ENCODE data around the gene KLHL3.
"Not testable (repeated sequence)": the region's sequence is repeated elsewhere in the genome, so short reads cannot be mapped to it uniquely, and the experiment has no call there.

The KLHL3 gene

DNA sequence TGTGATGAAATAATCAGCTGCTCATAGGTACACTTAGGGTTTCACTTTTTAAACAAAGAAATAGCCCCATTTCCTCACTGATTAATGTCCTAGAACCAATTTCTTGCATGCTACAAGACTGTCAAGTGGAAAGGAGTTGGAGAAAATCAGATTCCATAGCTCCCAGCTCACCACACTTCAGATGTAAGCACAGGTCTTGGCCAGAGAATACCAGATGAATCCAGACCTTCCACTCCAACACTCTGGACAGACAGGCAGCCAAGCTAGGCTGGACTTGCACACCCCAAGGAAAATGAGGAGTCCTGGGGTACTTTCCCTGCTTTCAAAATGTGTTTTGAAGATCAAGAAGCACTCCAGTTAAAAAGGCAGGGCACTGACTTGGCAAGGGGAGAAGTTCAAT is 68.5 kb downstream of the KLHL3 start:
- DNase-seq (ENCODE audit: low spot score) = no peak

DNA sequence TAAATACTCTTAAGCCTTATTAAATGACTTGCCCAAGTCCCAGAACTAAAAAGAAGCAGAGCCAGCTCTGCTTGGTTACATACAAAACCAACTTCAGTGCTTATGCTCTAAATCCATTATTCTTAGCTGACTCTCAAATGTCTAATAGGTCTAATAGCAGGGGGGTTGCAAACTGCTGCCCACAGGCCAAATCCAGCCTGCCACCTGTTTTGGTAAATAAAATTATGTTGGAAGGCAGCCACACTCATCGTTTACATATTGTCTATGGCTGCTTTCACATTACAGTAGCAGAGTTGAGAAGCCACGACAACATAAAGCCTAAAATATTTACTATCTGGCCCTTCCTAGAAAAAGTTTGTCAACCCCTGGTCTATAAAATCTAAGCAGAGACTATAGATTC is 69.0 kb downstream of the KLHL3 start:
- no peak for DNase-seq (ENCODE audit: low spot score)

DNA sequence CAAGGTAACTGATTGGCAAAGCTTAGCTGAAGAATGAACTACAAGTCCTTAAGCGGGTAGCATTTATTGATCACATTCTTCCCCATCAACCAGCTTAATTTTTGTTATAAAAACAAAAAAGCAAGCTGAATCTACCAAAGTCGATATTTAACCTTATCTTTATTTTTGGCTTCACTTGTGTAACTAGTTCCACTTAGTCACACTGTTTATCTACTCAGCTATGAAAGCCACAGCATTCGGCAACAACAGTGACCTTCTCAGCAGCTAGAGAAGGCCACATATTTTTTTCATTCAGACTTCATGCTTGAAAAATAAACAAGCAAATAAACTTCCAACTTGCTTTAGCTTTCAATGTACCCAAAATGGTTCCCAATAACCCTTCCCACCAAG is 69.4 kb downstream of the KLHL3 start:
- DNase-seq (ENCODE audit: low spot score) = no peak

DNA sequence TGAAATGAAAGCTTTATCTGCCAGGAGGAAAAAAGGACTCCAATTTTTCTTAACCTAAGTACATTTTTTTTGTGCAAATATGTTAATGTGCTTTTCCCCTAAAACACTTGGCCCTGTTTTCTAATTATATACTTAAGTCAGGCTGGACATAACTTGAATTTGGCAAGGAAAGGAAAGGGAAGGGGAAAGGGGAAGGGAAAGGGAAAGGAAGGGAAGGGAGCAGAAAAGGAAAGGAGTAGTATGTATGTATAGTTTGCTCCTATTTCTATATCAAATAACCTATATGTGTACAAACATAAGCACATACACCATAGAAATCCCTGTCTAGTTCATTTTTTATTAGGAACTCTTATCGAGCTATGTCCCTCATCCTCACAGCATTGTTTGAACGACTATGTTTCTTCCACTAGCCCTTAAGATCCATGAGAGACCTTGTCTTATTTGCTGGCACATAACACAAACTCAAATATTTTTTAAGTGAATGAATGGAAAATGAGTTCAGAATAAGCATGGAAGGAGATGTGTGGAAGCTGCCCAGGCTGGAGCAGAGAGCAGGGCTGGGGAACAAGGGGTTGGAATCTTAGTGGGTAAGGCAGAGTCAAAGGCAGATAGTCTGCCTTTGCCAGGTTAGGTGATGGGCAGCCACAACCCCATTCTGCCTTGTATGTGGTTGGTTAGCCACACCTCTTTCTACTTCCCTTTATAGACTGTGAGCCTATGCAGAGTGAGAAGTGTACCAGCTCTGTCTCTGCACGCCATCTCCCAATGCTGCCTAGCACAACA is 70.0 kb downstream of the KLHL3 start:
- DNase-seq (ENCODE audit: low spot score) = peak; percentile 4

DNA sequence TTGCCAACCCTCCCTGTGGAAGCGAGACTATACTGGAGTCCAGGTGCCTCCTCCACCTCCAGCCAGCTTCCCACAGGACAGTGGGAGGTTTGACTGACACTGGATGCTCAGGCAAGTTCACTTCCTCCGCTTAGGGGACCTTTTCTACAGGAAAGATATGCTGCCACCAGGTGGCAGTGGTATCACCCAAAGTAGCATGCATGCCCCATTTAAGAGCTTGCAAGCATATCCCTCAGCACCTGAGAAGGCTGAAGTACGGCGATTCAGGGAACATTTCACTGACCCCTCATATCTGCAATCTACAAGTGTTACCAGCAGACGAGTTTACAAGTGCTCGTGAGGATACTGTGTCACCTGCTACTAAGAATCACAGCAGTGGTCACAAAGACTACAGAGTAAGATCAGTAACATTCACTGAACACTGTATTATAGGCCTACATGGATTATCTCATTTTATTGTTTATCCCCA is 75.5 kb downstream of the KLHL3 start:
- peak; percentile 83 for DNase-seq (ENCODE audit: low spot score)

DNA sequence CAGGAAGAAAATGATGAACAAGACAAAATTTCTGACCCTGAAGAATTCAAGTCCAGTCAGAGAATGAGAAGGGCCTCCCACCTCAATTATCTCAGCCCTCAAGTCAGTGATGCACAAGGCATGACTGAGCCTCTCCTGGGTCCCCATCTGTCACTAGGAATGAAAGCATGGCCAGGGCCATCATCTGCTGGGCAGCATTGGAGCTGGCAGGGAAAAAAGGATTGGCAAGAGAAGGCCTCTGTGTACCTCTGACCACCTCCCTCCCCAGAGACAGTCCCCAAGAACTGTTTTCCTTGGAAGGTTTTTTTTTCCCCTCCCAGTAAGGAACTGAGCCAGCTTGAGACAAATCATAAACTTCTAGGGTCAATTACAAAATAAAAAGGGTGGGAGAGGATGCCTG is 76.7 kb downstream of the KLHL3 start:
- DNase-seq (ENCODE audit: low spot score) = no peak

DNA sequence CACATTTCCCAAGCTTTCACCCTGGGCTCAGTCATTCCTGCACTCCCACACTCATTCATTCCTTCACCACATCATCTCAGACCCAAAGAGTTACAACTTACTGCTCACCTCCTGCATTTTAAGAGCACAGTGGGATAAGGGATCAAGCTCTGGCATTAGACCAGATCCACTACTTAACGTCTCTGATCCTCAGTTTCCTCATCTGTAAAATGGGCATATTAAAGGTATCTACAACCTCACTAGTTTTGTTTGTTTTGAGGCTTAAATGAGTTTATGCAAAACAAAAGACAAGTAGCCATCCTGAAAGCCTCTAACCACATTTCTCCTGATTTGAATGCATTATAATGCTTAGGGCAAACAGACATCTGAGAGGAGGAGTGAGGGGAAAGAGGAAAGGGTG is 77.6 kb downstream of the KLHL3 start:
- DNase-seq (ENCODE audit: low spot score) = no peak

DNA sequence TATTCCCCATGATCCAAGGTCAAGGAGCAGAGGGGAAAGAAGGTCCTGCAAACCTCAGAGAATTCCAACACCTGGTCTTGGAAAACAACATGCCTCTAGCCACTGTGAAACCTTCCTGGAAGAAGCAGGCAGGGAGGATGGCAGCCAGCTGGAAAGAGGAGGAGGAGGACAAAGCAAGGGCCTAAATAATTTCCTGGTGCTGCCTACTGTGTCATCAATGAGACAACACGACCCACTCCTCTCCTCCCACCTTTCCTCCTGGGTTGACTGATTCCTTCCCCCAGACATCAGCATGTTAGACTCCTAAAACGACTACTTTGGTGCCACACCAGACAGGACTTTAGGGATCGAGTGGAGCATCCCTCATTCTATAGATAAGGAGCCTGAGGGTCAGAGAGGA is 78.8 kb downstream of the KLHL3 start:
- no peak for DNase-seq (ENCODE audit: low spot score)

DNA sequence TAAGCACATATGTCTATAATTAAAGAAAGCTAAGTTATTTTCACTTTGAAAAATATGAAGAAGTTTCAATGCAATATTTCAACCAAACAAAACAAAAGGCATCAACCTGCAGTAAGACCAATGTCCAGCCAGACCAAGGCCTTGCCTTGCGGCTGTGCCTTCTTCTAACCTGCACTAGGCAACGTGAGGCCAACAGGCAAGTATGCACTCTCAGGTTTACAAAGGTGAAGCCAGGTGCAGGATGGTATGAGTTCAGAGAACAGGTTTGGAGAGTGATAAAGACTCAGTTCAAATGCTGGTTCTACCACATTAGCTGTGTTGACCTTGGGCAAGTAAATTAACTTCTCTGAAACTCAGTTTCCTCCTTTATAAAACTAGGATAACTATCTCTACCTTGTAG is 79.3 kb downstream of the KLHL3 start:
- no peak for DNase-seq (ENCODE audit: low spot score)

DNA sequence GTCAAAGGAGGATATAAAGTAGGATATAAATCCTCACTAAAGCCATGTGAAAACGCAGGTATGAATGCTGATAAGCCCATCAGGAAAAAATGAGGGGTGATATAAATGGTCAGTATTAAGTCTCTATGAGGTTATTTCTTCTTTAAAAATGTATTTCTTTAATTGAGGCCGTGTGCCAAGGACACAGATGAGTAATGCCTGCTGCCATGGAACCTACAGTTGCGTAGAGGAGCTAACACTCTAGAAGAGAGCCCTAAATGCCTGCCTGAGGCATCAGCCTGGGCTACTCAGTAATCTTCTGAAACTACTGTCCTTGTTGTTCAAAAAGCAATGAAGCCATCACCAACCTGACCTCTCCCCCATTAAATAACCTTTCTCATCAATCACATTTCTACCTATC is 84.9 kb downstream of the KLHL3 start:
- no peak for DNase-seq (ENCODE audit: low spot score)

DNA sequence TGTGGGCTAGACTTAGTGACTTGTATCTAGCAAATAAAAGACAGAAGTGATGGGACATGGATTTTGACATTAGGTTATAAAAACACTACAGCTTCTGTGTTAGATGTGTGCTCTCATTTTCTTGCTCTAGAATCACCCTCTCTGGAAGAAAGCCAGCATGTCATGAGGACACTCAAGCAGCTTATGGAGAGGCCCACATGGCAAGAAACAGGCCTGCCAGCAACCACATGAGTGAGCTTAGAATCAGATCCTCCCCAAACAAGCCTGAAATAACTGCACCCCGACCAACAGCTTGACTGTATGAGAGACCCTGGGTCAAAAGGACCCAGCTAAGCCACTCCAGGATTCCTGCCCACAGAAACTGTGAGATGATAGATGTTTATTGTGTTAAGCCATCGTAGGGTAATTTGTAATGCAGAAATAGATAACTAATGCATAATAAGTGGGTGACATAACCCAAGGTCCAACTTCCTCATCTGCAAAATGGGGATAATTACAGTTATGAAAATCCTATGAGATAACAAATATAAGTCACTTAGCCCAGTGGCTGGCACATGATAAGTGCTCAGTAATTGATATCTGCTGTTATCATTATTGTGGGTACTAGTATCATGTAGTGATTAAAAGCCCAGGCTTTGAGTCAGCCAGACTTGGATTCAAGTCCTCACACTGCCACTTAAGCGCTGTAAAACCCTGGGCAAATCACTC is 86.5 kb downstream of the KLHL3 start:
- no peak for DNase-seq (ENCODE audit: low spot score)

DNA sequence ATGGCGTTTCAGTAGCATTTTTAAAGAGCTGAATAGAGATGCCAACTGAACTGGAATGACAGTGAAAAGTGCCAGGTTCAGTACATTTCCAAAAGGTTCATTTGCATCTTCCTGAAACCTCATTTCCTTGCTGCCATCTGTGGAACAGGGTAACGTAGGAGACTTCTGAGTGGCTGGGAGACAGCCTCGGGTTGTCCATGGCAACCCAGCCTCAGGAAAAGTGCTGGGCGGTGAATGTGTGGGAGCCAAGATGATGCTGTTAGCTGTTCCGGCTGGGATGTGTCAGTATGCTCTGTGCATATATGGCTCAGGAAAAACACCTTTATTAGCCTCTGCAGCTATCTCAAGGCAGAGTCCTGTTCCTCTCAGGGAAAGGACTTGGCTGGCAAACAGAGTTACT is 87.5 kb downstream of the KLHL3 start:
- no peak for DNase-seq (ENCODE audit: low spot score)

DNA sequence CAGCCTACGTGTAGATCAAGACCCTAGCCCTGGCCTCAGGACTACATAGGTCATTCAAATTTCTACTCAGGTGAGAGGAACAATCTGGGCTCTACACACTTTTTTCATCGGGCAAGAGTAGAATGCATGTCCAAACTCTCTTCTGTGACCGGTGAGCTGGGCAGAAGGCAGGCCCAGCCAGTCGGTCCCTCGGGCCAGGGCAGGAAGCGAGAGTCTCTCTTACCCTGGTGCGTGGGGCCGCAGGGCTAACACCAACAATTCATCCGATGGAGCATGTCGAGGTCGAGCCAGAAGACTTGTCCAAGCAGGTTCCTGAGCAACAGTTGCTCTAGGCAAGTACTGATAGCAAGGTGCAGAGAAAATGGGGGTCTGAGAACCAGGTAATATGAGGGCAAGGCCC is 88.5 kb downstream of the KLHL3 start:
- no peak for DNase-seq (ENCODE audit: low spot score)

DNA sequence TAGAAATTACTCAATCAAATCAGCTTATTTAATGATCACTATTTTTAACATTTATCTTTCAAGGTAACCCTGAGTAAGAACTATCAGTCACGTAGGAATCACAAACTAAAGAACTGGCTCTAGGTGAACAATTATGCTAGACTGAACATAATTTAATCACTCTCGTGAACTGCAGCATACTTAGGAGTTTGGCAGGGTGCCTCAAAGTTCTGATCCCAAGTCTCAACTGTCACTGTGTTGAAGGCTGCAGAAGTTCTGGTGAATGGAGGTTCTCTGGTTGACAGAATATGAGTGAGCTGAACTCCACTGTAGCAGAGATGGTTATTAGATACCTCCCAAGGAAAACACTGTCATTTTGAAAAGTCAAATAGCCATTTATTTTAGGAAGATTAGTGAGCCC is 89.1 kb downstream of the KLHL3 start:
- DNase-seq (ENCODE audit: low spot score) = no peak

DNA sequence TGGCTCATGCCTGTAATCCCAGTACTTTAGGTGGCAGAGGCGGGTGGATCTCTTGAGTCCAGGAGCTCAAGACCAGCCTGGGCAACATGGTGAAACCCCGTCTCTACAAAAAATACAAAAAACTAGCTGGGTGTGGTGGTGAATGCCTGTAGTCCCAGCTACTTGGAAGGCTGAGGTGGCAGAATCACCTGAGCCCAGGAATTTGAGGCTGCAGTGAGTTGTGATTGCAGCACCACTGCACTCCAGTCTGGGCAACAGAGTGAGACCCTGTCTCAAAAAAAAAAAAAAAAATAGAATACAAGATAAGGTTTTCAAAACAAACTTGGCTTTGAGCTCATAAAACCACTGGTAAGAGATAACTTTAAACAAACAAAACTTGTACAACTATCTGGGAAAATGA is 92.8 kb downstream of the KLHL3 start:
- DNase-seq (ENCODE audit: low spot score) = not testable (repeated sequence)

DNA sequence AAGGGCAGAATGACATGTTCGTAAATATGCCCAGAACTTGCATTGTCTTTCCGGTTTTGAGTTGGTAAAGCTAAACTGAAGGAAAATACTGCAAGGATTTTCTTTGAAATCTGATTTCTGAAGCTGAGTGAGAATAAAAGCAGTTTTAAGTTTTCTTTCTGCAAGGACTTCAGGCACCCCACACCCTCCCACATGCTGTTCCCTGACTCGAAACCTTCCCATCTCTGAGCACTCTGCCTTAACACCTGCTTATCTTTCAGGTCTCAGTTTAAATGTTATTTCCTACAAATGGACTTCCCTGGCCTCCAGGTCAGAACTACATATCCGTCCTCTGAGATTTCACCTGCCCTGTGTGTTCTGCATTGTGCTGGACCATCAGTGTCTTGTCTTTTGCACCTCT is 93.8 kb downstream of the KLHL3 start:
- DNase-seq (ENCODE audit: low spot score) = no peak

DNA sequence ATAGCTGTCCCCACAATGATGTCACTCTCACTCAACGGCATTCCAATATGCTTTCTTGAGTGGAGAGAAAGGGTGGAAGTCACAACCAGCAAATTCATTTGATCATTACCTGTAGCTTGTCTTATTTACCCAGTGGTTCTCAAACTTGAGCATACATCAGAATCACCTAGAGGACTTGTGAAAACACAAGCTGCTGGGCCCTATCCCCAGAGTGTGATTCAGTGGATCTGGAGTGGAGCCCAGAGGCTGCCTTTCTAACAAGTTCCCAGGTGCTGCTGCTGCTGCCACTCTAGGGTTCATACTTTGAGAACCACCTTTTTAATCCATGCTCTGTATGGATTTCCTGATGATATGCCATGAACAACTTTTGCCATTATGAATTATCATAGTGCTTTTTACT is 94.7 kb downstream of the KLHL3 start:
- no peak for DNase-seq (ENCODE audit: low spot score)

DNA sequence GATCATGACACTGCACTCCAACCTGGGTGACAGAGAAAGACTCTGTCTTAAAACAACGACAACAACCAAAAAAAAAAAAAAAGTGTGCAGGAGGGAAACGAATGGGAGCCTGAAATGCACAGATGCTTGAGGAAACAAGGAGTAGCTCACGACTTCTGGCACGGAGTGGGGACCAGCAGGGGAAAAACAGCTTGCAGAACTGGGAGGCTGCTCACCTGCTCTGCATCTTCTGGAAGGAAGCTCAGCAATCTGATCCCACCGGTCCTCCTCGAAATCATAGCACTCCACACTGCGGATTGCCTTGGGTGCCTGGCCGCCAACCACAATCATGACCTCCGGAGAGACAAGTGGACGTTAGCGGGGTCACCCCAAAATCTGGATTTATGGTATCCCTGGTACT is 96.2 kb downstream of the KLHL3 start:
- DNase-seq (ENCODE audit: low spot score) = no peak

DNA sequence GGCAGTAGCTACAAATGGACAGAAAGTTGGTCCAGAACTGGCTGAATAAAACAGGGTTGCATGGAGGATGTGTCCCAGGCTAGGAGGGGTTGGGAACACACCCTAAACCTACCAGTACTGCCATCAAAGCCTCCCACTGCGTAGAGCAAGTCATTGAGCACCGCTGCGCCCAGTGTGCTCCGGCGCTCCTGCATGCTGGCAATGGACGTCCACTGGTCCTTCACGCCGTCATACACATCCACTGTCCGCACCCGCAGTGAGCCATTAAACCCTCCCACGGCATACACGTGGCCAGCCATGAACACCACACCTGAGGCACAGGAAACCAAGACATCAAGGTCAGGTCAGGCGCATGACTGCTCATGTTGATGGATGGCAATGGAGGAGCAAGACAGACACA is 97.0 kb downstream of the KLHL3 start:
- no peak for DNase-seq (ENCODE audit: low spot score)

DNA sequence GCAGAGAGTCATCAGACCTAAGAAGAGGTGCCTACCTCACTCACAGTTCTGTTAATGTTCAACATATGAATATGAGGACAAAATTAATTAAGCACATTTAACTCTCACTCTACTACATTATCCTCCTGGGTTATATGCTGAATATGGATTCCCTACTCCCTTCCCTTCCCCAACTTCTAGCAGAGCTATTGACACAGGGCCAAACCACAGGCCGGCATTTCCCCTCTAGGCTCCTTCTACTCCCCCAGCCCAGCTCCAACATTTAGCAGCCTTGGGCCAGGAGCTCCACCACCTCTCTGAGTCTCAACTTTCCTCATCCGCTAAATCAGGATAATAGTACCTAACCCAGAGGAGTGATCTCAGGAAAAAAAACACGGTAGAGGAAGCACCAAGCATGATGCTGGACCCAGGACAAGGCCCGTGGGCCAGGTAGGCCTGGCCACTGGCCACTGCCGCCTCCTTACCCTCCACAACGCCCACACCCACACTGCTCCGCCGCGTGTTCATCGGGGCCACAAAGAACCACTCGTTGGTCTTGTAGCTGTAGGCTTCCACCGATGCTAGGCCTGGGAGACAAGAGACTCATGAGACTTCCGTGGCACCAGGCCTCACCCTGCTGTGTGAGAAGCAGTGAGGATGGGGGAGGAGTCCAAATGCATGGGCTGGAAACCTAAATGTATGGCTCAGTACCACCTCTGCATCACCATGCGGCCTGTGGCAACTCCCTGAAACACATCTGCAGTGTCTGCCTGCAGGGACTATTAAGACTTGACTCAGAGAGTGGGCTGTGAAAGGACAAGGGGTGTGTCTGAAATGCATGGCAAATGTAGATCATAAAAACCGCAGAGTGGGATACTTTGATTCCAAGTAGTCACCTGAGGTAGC is 98.8 kb downstream of the KLHL3 start:
- DNase-seq (ENCODE audit: low spot score) = no peak

DNA sequence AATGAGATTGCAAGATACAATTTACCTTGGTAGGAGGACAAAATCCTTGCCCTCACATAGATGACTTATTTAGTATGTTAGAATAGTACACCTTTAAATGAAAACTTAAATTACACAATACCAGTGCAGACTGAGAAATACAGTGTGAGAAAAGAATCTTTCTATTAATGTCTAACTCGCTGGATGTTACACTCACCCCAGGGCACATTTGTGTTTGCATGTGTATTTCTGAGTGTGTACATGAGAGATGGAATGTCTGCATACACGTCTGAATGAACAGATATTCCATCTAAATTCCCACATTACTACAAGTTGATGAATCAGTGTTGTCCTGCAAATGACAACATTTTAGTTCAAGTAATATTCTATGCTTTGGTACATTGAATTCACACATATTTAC is 99.8 kb downstream of the KLHL3 start:
- no peak for DNase-seq (ENCODE audit: low spot score)

DNA sequence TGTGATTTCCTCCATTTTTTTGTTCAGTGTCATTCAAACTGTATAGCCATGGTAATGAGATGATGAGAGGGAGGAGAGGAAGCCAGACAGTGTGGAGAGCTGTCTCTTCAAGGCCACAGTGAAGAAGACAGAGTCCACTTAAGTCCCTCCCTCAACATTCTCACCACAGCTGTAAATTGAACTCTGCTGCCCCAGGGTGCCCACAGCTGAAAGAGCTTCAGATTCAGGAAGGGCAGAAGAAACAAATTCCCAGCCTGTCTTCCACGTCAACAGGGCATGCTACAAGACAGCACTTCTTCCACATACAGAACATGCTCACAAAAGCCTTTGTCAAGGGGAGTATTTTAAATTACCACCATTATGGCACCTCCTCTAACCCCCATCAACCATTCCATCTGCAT is 100.4 kb downstream of the KLHL3 start:
- no peak for DNase-seq (ENCODE audit: low spot score)

DNA sequence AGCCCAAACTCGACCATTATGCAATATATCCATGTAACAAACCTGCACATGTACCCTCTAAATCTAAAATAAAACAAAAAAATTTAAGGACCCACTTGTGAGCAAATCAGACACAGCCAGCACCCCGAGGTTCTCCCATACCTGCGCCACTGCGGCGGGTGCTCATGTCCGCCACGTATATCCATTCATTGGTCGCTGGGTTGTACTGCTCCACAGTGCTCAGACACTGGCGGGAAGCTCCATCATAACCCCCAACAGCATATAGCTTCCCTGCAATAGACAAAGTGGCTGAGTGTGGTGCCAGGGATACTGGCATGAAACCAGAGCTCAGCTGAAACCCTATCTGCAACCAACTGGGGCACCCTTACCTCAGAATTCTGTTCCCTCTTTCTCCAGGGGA is 102.0 kb downstream of the KLHL3 start:
- DNase-seq (ENCODE audit: low spot score) = no peak

Data from NAMALWA (cell line).